ENCODE results near the gene CCDC18.

The CCDC18 gene, protein sequence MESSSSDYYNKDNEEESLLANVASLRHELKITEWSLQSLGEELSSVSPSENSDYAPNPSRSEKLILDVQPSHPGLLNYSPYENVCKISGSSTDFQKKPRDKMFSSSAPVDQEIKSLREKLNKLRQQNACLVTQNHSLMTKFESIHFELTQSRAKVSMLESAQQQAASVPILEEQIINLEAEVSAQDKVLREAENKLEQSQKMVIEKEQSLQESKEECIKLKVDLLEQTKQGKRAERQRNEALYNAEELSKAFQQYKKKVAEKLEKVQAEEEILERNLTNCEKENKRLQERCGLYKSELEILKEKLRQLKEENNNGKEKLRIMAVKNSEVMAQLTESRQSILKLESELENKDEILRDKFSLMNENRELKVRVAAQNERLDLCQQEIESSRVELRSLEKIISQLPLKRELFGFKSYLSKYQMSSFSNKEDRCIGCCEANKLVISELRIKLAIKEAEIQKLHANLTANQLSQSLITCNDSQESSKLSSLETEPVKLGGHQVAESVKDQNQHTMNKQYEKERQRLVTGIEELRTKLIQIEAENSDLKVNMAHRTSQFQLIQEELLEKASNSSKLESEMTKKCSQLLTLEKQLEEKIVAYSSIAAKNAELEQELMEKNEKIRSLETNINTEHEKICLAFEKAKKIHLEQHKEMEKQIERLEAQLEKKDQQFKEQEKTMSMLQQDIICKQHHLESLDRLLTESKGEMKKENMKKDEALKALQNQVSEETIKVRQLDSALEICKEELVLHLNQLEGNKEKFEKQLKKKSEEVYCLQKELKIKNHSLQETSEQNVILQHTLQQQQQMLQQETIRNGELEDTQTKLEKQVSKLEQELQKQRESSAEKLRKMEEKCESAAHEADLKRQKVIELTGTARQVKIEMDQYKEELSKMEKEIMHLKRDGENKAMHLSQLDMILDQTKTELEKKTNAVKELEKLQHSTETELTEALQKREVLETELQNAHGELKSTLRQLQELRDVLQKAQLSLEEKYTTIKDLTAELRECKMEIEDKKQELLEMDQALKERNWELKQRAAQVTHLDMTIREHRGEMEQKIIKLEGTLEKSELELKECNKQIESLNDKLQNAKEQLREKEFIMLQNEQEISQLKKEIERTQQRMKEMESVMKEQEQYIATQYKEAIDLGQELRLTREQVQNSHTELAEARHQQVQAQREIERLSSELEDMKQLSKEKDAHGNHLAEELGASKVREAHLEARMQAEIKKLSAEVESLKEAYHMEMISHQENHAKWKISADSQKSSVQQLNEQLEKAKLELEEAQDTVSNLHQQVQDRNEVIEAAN (N-terminal part only)

GRCh38 chr1:93180723-93181613, at the start of gene CCDC18:
Gene CCDC18, plus strand, starts transcription at chr1:93180724. Its CDS starts 2,638 bp downstream, at chr1:93183362.
- no peak for DNase-seq (ENCODE audit: low read depth, low spot score)
- peak within 1 kb of the TSS; percentile 97 for H3K4me3 ChIP-seq
- H3K9me3 ChIP-seq (ENCODE audit: low read depth, low read length): no peaks in the 10 kb centered on the region
- peaks cover 5% of the 10 kb centered on the region; the same call in 1 of the 2 replicates for H3K36me3 ChIP-seq (ENCODE audit: insufficient read depth, low read length)
- H3K27ac ChIP-seq: peak within 1 kb of the TSS; percentile 88
- TF ChIP-seq POLR2AphosphoS5 (IDR thresholded peaks at IDR 0.05; ENCODE audit: borderline replicate concordance, low read depth, low read length) (peak; percentile 75), EZH2 (IDR thresholded peaks at IDR 0.05) (no peak), FOXP2 (optimal IDR thresholded peaks at IDR 0.05; ENCODE audit: control extremely low read depth, extremely low read length, insufficient read depth) (no peak)
- peak within 1 kb of the TSS; percentile 80 for H3K9ac ChIP-seq (ENCODE audit: insufficient read length)

- Histone ChIP-seq H3K27ac (no peak overlapping the region), H3K9me3 (ENCODE audit: low read depth, low read length) (no peaks in the 10 kb centered on the region), H3K9ac (ENCODE audit: insufficient read length) (no peak overlapping the region), H3K36me3 (ENCODE audit: insufficient read depth, low read length) (peaks cover 72% of the 10 kb centered on the region), H3K4me3 (no peak overlapping the region)
- TF ChIP-seq FOXP2 (optimal IDR thresholded peaks at IDR 0.05; ENCODE audit: control extremely low read depth, extremely low read length, insufficient read depth) (no peak), POLR2AphosphoS5 (IDR thresholded peaks at IDR 0.05; ENCODE audit: borderline replicate concordance, low read depth, low read length) (no peak), EZH2 (IDR thresholded peaks at IDR 0.05) (no peak)
- no peak for DNase-seq (ENCODE audit: low read depth, low spot score)
These were observed 47.9 kb upstream of the CCDC18 start for GRCh38 chr1:93132638-93133037.

DNA sequence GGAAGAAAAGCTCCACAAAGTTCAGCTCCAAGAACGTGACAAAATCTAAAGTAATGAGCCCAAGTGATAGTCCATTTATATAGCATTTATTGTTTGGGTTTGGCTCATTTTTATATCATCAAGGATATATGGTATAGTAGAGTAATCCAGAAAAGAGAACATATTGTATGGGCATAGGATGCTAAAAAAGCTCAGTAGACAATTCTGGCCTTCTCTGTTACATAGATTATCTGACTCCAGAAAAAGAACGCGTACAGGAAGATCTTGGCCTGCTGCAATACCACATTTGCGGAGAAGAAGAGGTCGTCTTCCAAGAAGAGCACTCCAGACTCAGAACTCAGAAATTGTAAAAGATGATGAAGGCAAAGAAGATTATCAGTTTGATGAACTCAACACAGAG, 44.1 kb upstream of the CCDC18 start:
- DNase-seq (ENCODE audit: low read depth, low spot score): no peak
- Histone ChIP-seq H3K36me3 (ENCODE audit: insufficient read depth, low read length) (peaks cover 84% of the 10 kb centered on the region), H3K27ac (no peak overlapping the region), H3K4me3 (no peak overlapping the region), H3K9ac (ENCODE audit: insufficient read length) (no peak overlapping the region), H3K9me3 (ENCODE audit: low read depth, low read length) (no peaks in the 10 kb centered on the region)
- TF ChIP-seq POLR2AphosphoS5 (IDR thresholded peaks at IDR 0.05; ENCODE audit: borderline replicate concordance, low read depth, low read length) (no peak), EZH2 (IDR thresholded peaks at IDR 0.05) (no peak), FOXP2 (optimal IDR thresholded peaks at IDR 0.05; ENCODE audit: control extremely low read depth, extremely low read length, insufficient read depth) (no peak)

GRCh38 chr1:93137604-93138292, 42.8 kb upstream of the CCDC18 start:
- Histone ChIP-seq H3K9me3 (ENCODE audit: low read depth, low read length) (no peaks in the 10 kb centered on the region), H3K9ac (ENCODE audit: insufficient read length) (no peak overlapping the region), H3K36me3 (ENCODE audit: insufficient read depth, low read length) (peaks cover 82% of the 10 kb centered on the region), H3K27ac (no peak overlapping the region), H3K4me3 (no peak overlapping the region)
- TF ChIP-seq EZH2 (IDR thresholded peaks at IDR 0.05): no peak
- TF ChIP-seq FOXP2 (optimal IDR thresholded peaks at IDR 0.05; ENCODE audit: control extremely low read depth, extremely low read length, insufficient read depth): no peak
- no peak for DNase-seq (ENCODE audit: low read depth, low spot score)

DNA sequence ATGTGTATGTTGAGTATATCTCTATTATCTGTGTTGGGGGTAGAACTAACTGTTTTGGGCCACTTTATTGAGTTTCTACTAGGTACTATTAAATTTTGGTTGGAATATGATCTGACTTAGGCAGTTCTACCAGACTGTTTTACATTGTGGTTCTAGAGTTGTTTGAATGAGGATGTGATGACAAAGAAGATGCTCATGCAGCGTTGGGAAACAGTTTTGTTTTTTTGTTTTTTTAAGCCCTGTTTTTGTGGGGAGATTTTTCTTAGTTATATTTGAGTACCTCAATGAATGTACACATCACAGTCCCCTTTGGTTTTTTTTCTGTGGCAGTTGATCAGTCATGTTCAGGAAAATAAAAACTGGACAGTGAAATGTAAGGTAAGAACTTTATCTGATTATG, 40.4 kb upstream of the CCDC18 start:
- Histone ChIP-seq H3K9me3 (ENCODE audit: low read depth, low read length) (no peaks in the 10 kb centered on the region), H3K36me3 (ENCODE audit: insufficient read depth, low read length) (peaks cover 68% of the 10 kb centered on the region), H3K9ac (ENCODE audit: insufficient read length) (no peak overlapping the region), H3K4me3 (no peak overlapping the region), H3K27ac (0 out of 2 replicates have a peak overlapping the region, but pooled peaks have one; percentile 8)
- TF ChIP-seq POLR2AphosphoS5 (IDR thresholded peaks at IDR 0.05; ENCODE audit: borderline replicate concordance, low read depth, low read length): no peak
- TF ChIP-seq FOXP2 (optimal IDR thresholded peaks at IDR 0.05; ENCODE audit: control extremely low read depth, extremely low read length, insufficient read depth): no peak
- no peak for TF ChIP-seq EZH2 (IDR thresholded peaks at IDR 0.05)
- no peak for DNase-seq (ENCODE audit: low read depth, low spot score)

- Histone ChIP-seq H3K9ac (ENCODE audit: insufficient read length) (no peak overlapping the region), H3K27ac (peak overlapping the region; percentile 52), H3K4me3 (no peak overlapping the region), H3K36me3 (ENCODE audit: insufficient read depth, low read length) (peaks cover 47% of the 10 kb centered on the region), H3K9me3 (ENCODE audit: low read depth, low read length) (no peaks in the 10 kb centered on the region)
- TF ChIP-seq POLR2AphosphoS5 (IDR thresholded peaks at IDR 0.05; ENCODE audit: borderline replicate concordance, low read depth, low read length): no peak
- TF ChIP-seq EZH2 (IDR thresholded peaks at IDR 0.05): no peak
- no peak for TF ChIP-seq FOXP2 (optimal IDR thresholded peaks at IDR 0.05; ENCODE audit: control extremely low read depth, extremely low read length, insufficient read depth)
- no peak for DNase-seq (ENCODE audit: low read depth, low spot score)
These were observed 38.4 kb upstream of the CCDC18 start for GRCh38 chr1:93142161-93142560.

GRCh38 chr1:93143136-93143535, 37.4 kb upstream of the CCDC18 start:
- DNase-seq (ENCODE audit: low read depth, low spot score): no peak
- Histone ChIP-seq H3K36me3 (ENCODE audit: insufficient read depth, low read length) (peaks cover 41% of the 10 kb centered on the region), H3K27ac (peak overlapping the region; percentile 52), H3K4me3 (no peak overlapping the region), H3K9me3 (ENCODE audit: low read depth, low read length) (no peaks in the 10 kb centered on the region), H3K9ac (ENCODE audit: insufficient read length) (no peak overlapping the region)
- no peak for TF ChIP-seq POLR2AphosphoS5 (IDR thresholded peaks at IDR 0.05; ENCODE audit: borderline replicate concordance, low read depth, low read length)
- TF ChIP-seq FOXP2 (optimal IDR thresholded peaks at IDR 0.05; ENCODE audit: control extremely low read depth, extremely low read length, insufficient read depth): no peak
- TF ChIP-seq EZH2 (IDR thresholded peaks at IDR 0.05): no peak

Data from SK-N-MC (cell line).